ENCODE measurements around the gene ASTN2. TPM values are rescaled to one million over a fixed set of nuclear protein-coding genes. Genes with fewer than 3 reads are reported as not detected.

The ASTN2 gene
- polyA plus RNA-seq, 1 donor from 2014 or later = 6.8 TPM

DNA sequence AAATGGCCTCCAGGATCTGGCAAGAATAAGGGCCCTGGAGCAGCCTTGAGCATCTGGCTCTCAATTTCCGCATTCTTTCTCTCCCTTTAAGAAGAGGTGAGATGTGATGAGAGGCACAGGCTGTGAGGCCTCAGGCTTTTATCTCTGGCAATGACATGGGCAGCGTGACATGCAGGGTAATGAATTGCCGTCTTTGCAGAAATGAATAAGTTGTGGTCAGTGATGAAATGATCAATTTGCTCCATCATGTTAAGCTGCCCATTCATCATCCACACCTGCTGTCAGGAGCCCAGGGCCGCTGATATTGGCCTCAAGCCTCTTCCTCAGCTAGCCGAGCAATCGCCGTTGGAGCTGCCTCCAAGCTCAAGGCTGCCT lies 462.4 kb downstream of the ASTN2 start:
- no peaks in the 10 kb centered on the region for H3F3A ChIP-seq (ENCODE audit: insufficient read depth, low read length, poor library complexity, severe bottlenecking)
- no peak overlapping the region for H3K4me3 ChIP-seq (ENCODE audit: low read length)
- no peak for TF ChIP-seq MXI1 (conservative IDR thresholded peaks at IDR 0.05; ENCODE audit: poor library complexity, severe bottlenecking)
- no peaks in the 10 kb centered on the region for H3K9me2 ChIP-seq (ENCODE audit: insufficient read depth, low read length)
- no peak overlapping the region for H3K4me2 ChIP-seq (ENCODE audit: low read length)
- no peaks in the 10 kb centered on the region for H3K9me3 ChIP-seq (ENCODE audit: low read length)
- no peaks in the 10 kb centered on the region for H4K20me1 ChIP-seq (ENCODE audit: insufficient read depth)
- no peak overlapping the region for H3K27ac ChIP-seq (ENCODE audit: low read length)
- H3K79me2 ChIP-seq (replicated peaks; ENCODE audit: insufficient read depth, low read length) = no peaks in the 10 kb centered on the region
- H2AFZ ChIP-seq (ENCODE audit: low read depth, low read length) = no peak overlapping the region
- no peaks in the 10 kb centered on the region for H3K36me3 ChIP-seq (ENCODE audit: insufficient read depth, low read length)
- H3K27me3 ChIP-seq (ENCODE audit: insufficient read depth, low read depth, low read length) = no peaks in the 10 kb centered on the region
- no peak overlapping the region for H3K9ac ChIP-seq (ENCODE audit: low read length)

DNA sequence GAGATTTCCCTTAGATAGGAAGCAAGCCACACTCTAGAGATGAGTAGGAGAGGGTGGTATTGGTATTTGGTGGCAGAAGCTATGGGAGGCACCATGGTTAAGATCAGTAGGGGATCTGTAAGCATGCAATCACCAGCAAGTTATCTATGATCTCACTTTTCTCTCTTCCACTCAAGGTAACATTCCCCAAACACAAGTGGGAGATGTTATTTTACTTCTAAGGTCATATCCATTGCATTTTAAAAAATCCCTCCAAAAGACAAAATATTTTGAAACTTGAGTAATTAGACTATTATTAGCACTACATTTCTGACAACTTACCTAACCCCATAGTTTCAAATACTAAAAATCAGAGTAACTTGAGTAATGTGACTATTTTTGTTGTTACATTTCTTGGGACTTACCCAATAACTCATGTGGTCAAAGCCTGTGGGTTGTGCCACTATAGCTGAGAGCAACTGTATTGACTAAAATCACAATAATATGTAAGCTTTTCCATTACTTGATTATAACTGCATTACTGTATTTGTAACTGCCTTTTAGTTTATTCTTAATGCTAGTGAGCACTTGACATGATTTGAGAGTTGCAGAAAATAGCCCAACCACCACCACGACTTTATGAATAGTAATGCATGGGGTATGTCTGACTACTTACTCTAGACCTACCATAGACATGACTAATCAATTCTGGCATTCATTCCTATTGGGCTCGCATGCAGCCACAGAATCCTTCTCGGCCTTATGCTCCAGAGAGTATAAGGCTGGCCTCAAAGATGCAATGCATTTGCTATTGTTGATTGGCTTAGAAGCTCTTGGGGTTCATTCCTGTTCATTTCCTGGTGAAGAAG lies 463.0 kb downstream of the ASTN2 start:
- Histone ChIP-seq H3K79me2 (replicated peaks; ENCODE audit: insufficient read depth, low read length) (no peaks in the 10 kb centered on the region), H2AFZ (ENCODE audit: low read depth, low read length) (no peak overlapping the region), H3K9ac (ENCODE audit: low read length) (no peak overlapping the region), H3K27me3 (ENCODE audit: insufficient read depth, low read depth, low read length) (no peaks in the 10 kb centered on the region), H3K36me3 (ENCODE audit: insufficient read depth, low read length) (no peaks in the 10 kb centered on the region), H3K9me2 (ENCODE audit: insufficient read depth, low read length) (no peaks in the 10 kb centered on the region), H3K27ac (ENCODE audit: low read length) (no peak overlapping the region), H3F3A (ENCODE audit: insufficient read depth, low read length, poor library complexity, severe bottlenecking) (no peaks in the 10 kb centered on the region), H4K20me1 (ENCODE audit: insufficient read depth) (no peaks in the 10 kb centered on the region), H3K4me3 (ENCODE audit: low read length) (no peak overlapping the region), H3K9me3 (ENCODE audit: low read length) (no peaks in the 10 kb centered on the region), H3K4me2 (ENCODE audit: low read length) (no peak overlapping the region)
- no peak for TF ChIP-seq CTCF (IDR thresholded peaks at IDR 0.05; ENCODE audit: poor library complexity, severe bottlenecking)
- no peak for TF ChIP-seq POLR2AphosphoS5 (IDR thresholded peaks at IDR 0.05)

DNA sequence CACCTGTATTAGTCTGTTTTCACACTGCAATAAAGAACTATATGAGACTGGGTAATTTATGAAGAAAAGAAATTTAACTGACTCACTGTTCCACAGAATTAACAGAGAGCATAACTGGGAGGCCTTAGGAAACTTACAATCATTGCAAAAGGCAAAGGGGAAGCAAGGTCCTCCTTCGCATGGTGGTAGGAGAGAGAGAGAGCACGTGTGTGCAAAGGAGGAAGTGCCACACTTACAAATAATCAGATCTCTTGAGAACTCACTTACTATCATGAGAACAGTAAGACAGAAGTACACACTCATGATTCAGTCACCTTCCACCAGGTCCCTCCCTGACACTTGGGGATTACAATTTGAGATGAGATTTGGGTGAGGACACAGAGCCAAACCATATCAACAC lies 469.0 kb downstream of the ASTN2 start:
- no peak overlapping the region for H3K4me3 ChIP-seq (ENCODE audit: low read length)
- H3K27me3 ChIP-seq (ENCODE audit: insufficient read depth, low read depth, low read length) = no peaks in the 10 kb centered on the region
- no peaks in the 10 kb centered on the region for H3K79me2 ChIP-seq (replicated peaks; ENCODE audit: insufficient read depth, low read length)
- H3K9me3 ChIP-seq (ENCODE audit: low read length) = no peaks in the 10 kb centered on the region
- no peaks in the 10 kb centered on the region for H4K20me1 ChIP-seq (ENCODE audit: insufficient read depth)
- H3K4me2 ChIP-seq (ENCODE audit: low read length) = no peak overlapping the region
- H3F3A ChIP-seq (ENCODE audit: insufficient read depth, low read length, poor library complexity, severe bottlenecking) = no peaks in the 10 kb centered on the region
- no peak overlapping the region for H2AFZ ChIP-seq (ENCODE audit: low read depth, low read length)
- TF ChIP-seq MXI1 (conservative IDR thresholded peaks at IDR 0.05; ENCODE audit: poor library complexity, severe bottlenecking) (no peak), SMC3 (conservative IDR thresholded peaks at IDR 0.05; ENCODE audit: poor library complexity) (no peak), CTCF (IDR thresholded peaks at IDR 0.05; ENCODE audit: poor library complexity, severe bottlenecking) (no peak), EP300 (conservative IDR thresholded peaks at IDR 0.05; ENCODE audit: poor library complexity, severe bottlenecking) (no peak), RAD21 (conservative IDR thresholded peaks at IDR 0.05) (no peak), TAF1 (IDR thresholded peaks at IDR 0.05; ENCODE audit: low read depth) (no peak), POLR2AphosphoS5 (IDR thresholded peaks at IDR 0.05) (no peak), EZH2 (IDR thresholded peaks at IDR 0.05; ENCODE audit: borderline replicate concordance, insufficient read depth, low read length, poor library complexity, severe bottlenecking) (no peak)
- TF ChIP-seq, protein P1, sequence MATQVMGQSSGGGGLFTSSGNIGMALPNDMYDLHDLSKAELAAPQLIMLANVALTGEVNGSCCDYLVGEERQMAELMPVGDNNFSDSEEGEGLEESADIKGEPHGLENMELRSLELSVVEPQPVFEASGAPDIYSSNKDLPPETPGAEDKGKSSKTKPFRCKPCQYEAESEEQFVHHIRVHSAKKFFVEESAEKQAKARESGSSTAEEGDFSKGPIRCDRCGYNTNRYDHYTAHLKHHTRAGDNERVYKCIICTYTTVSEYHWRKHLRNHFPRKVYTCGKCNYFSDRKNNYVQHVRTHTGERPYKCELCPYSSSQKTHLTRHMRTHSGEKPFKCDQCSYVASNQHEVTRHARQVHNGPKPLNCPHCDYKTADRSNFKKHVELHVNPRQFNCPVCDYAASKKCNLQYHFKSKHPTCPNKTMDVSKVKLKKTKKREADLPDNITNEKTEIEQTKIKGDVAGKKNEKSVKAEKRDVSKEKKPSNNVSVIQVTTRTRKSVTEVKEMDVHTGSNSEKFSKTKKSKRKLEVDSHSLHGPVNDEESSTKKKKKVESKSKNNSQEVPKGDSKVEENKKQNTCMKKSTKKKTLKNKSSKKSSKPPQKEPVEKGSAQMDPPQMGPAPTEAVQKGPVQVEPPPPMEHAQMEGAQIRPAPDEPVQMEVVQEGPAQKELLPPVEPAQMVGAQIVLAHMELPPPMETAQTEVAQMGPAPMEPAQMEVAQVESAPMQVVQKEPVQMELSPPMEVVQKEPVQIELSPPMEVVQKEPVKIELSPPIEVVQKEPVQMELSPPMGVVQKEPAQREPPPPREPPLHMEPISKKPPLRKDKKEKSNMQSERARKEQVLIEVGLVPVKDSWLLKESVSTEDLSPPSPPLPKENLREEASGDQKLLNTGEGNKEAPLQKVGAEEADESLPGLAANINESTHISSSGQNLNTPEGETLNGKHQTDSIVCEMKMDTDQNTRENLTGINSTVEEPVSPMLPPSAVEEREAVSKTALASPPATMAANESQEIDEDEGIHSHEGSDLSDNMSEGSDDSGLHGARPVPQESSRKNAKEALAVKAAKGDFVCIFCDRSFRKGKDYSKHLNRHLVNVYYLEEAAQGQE (IDR thresholded peaks at IDR 0.05; ENCODE audit: borderline replicate concordance) = no peak
- H3K27ac ChIP-seq (ENCODE audit: low read length) = no peak overlapping the region
- no peaks in the 10 kb centered on the region for H3K36me3 ChIP-seq (ENCODE audit: insufficient read depth, low read length)
- H3K9me2 ChIP-seq (ENCODE audit: insufficient read depth, low read length) = no peaks in the 10 kb centered on the region
- no peak overlapping the region for H3K9ac ChIP-seq (ENCODE audit: low read length)
